Renal cortex interstitium (tissue), 11 donors: ENCODE results near the gene CFAP46. TPM values are rescaled to one million over a fixed set of nuclear protein-coding genes. Genes with fewer than 3 reads are reported as not detected.

ENCODE experiments used
- DNase-seq, 11 donors: peaks; one replicate each; pipeline ENCODE4 v3.0.0-alpha.2; 2013; ENCODE audit warnings: low read depth in 9 of 11, low spot score in 4 of 11; ENCODE audit errors: extremely low read depth in 1 of 11
- polyA plus RNA-seq, 3 donors: library from polyadenylated mRNA; unstranded; fragments of 120-200 nt; gene quantifications; one replicate each; pipeline ENCODE4 v1.2.1, GENCODE V29; 2013; ENCODE audit not compliant: insufficient read length in 3 of 3

The CFAP46 gene
- polyA plus RNA-seq, 3 donors = 7.7 to 11.4 (median 8.0) TPM

- no peak for DNase-seq
Observed at GRCh38 chr10:132921086-132921485, 21.3 kb downstream of the CFAP46 start.

DNA sequence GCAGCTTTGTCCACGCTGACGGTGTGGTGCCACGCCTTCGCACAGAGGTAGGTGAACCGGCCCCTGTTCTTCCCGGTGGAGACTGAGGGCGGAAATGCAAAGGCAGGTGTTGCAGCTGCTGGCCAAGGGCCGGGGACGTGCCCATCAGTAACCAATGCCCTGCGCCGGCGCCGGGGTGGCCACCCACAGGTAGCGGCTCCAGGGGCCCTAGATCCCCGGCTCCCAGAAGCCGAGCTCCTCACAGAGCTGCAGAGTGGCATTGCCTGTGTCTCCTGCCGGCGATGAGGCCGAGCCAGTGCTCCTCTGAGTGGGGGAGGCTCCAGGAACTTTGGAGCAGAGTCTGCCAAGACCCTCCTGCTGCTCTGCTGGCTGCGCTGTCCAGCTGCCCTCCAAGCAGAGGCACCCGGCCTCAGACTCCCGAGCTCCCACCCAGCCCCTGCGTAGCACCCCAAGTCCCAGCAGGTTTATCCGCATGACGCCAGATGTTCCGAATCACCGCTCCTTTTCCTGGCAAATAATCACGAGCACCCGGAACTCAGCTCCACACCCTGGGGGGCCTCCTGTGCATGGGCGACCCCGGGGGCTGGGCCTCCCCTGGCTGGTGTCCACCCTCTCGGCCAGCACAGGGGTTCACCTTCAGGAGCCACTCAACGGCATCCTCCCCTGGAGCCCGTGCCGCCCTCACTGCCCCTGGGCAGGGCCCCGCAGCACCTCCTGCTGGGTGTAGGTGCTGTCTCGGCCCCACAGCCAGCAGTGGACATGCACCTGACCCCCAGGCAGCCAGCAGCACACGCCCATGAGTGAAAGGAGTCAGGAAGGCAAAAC is 22.1 kb downstream of the CFAP46 start:
- DNase-seq = no peak

DNA sequence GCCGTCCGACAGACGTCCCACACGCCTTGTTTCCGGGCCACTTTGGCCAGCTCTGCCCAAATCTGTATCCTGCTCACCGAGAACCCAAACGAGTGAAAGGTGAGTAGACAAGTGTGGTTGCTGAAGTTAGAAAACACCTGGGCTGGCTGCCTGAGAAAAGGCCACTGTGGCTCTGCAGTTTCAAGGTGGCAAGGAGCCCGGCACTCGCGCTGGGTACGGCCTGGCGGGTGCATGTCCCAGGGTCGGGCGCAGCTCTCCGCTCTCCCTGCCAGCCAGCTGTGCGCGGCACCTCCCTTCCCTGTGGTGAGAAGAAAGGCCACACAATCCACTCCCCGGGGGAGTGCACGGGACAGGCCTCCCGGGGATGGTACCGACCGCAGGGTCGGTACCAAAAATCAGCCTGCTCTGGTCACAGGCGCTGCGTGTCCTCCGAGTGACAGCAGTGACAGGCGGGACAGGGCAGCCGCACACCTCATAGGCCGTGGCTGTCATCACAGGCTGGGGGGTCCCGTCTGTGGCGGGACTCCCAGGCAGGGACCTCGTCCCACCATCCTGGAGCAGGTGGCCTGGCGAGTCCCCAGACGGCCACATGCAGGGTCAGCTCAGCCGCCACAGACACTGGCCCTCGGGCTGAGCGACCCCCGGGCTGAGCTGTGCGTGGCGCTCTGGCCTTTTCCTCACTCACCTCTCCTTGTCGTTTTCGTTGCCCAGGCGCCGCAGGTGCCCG is 22.8 kb downstream of the CFAP46 start:
- no peak for DNase-seq

DNA sequence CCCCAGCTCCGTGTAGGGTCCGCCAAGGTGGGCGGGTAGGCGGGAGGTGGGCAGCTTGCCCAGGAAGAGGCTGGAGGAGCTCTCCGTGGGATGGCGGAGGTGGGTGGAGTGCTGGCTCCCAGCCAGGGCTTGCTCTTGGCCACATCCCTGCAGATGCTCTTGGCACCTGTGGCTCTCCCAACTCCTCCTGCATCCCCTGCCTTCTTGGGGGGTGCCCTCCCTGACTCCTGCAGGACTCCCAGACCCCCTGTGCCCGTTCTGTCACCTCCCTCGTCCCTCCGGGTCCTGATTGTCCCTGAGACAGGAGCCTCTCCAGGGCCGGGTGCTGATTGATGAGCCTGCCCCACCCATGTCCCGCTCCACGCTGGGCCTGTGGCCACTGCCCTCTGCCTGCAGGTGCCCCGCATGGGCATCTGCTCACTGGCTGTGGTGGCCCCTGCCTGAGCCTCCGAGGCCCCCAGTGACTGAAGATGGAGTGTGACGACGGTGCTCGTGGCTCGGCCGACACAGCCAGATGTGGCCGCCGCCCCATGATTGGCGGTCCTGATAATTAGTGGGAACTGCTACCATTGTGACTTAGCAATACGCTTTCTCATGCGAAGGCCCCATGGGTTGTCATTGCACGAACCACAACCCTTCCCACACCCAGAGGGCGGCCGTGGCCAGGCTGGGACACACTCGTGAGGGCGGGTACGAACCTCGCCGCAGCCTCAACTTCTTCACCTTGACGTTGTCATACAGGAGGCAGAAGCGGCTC is 23.6 kb downstream of the CFAP46 start:
- DNase-seq = no peak

- DNase-seq = no peak
Observed at GRCh38 chr10:132918264-132918616, 24.1 kb downstream of the CFAP46 start.

GRCh38 chr10:132916956-132917666 is 25.3 kb downstream of the CFAP46 start:
- no peak for DNase-seq

DNA sequence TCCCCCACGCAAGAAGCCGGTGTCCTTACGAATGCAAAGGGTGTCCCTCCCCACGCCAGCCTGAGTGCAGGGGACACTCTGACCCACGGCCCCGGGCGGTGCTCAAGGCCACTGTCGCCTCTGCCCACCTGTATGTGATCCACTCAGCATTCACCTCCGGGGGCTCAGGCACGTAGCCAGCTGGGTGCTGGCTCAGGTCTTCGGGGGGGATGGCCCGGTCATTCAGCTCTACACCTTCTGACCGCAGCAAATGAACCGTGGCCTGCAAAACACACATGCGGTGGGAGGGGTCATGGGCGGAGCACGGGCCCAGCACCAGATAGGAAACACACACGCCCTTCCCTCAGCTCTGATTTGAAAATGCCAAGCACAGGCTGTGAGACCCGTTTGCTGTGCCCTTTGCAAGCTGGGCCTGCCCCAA is 25.9 kb downstream of the CFAP46 start:
- DNase-seq = no peak

- DNase-seq = no peak
Observed at GRCh38 chr10:132915411-132915810, 27.0 kb downstream of the CFAP46 start.

DNA sequence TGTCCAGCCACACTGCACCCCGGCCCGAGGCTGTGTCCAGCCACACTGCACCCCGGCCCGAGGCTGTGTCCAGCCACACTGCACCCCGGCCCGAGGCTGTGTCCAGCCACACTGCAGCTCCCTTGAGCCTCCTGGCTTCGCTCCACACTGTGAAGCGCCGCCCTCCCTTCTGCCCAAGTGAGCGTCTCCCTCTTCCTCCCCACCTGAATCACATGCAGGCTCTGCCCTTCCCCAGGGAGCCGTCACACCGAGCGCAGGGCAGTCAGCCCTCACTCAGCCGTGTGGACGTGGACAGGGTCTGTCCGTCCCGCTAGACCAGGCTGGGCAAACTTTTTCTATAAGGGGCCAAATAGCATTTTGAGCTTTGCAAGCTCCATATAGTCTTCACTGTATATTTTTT is 27.6 kb downstream of the CFAP46 start:
- no peak for DNase-seq

DNA sequence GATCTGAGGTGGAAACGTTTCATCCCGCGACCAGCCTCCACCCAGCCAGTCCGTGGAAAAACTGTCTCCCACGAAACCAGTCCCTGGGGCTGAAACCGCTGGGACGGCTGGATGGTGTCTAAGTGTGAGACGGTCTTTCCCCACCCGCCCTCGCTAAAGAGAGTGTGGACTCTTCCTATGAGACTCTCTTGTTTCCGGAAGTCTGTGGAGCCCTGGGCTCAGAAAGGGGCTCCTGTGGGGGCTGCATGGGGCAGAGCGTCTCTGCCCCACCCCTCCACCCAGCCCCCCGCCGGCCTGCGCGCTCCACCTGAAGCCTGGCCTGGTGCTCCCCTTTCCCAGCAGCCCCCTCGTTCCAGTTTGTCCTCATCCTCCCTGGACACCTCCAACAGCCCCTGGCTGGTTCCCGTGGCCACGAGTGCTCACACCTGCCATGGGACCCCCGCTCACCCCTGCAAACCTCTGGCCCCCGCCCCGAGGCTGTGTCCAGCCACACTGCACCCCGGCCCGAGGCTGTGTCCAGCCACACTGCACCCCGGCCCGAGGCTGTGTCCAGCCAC is 28.7 kb downstream of the CFAP46 start:
- DNase-seq = no peak

DNA sequence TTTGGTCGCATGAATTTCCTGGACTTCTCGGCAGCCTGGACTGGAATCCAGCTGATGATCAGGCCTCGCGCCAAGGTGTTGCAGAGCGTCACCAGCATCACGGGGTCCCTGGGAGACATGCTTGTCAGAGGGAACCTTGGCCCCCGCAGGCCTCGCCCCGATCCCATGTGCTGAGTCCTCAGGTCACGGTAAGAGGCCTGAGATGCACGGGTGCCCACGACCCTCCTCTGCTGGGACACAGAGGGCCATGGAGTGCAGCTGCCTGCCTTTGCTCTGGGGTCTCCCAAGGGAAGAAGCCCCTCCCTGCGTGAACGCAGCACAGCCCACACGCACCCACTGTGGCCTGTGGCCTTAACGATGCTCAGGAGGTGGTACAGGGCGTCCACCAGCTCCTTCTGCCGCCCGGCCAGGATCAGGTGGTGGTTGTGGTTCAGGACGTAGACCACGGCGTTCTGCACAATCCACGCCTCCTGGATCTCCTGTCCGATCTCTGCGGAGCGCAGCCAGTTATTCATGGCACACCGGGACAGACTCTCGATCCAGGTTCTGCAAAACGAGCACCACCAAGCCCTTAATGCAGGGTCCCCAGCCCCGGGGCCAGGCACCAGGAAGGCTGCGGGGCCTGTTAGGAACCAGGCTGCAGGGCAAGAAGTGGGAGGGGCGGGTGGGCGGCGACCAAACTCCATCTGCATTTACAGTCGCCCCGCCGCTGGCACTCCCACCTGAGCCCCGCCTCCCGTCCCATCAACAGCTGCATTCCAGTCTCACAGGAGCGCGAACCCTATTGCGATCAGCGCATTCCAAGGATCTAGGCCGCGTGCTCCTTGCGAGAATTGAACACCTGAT is 29.4 kb downstream of the CFAP46 start:
- peak in 6 of 11 donors; percentile 46 to 70 (median 64) for DNase-seq

- no peak for DNase-seq
Observed at GRCh38 chr10:132912225-132912712, 30.1 kb downstream of the CFAP46 start.

DNA sequence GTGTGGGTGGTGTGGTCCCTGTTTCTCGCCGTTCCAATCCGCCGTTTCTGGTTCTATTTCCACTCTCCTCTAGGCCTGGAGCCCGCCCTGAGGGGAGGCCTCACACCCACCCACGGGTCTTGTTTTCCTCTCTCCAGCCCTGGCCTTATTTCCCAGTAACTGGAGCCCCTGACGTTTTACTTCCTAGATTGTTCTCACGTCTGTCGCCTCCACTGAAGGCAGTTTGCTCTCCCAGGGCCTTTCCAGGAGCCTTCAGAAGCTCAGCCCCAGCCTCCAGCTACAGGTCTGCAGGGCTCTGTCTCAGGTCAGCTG is 30.6 kb downstream of the CFAP46 start:
- DNase-seq = no peak

- no peak for DNase-seq
Observed at GRCh38 chr10:132910901-132911785, 31.2 kb downstream of the CFAP46 start.

DNA sequence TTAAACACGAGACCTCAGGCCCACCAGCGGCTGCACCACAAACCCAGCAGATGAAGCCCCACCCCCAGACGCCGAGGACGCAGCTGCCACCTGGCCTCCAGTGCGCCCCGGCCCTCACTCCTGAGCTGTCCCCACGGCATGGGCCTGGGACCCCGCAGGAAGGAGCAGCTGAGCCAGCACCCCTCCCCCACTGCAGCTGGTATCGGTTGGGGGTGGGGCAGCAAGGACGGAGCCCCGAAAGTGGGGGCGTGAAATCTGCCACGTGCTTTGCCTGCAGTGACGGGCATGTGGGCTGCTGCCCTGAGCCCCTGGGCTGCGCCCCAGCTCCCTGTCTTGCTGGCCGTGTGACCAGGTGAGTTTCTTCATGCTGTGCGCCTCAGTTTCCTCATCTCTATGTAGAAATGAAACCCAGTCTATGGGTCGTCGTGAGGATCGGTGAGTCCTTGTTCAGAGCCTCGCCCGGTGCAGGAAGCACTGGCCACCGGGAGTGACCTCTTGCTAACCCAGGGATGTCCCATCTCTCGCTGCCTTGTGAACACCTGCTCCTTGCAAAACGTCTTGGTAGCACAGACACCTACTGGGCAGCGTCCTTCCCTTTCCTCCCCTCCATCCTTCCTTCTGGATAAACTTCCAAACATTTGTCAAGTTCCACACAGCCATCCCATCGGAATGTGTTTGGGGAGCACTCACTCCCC is 32.0 kb downstream of the CFAP46 start:
- no peak for DNase-seq

DNA sequence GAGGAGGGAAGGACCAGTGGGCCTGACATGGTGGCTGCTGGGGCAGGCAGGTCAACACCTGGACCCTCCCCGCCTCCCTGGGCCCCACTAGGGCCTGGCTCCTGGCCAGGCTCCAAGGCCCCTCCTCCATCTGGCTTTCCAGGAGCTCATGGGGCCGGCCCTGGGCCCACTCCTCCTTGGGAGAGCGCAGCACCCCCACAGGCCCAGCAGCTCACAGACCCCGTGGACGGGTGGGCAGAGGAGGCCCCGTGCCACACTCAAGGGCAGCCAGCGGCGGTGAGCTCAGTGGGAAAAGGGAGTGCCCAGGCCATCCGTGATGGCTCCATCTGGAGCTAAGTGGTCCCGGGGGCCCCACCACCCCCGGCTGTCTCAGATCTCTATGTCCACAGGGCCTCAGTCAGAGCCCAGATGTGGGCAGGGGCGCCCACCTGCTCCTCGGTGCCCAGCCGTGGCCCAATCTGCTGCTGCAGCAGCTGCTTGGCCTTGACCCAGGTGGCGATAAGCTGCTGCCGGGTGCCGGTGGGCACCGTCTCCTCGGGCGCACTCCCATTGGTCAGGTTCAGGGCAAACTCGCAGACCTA is 32.8 kb downstream of the CFAP46 start:
- DNase-seq = no peak
